GM19395 (cell line): ENCODE data around the gene IFT122.

ENCODE experiments used
- ATAC-seq: cut with Tn5 transposase; IDR thresholded peaks from one replicate; pipeline ENCODE4 v1.9.1; 2021; ENCODE audit warnings: mild to moderate bottlenecking, moderate library complexity; ENCODE audit not compliant: unreplicated experiment

Gene IFT122

DNA sequence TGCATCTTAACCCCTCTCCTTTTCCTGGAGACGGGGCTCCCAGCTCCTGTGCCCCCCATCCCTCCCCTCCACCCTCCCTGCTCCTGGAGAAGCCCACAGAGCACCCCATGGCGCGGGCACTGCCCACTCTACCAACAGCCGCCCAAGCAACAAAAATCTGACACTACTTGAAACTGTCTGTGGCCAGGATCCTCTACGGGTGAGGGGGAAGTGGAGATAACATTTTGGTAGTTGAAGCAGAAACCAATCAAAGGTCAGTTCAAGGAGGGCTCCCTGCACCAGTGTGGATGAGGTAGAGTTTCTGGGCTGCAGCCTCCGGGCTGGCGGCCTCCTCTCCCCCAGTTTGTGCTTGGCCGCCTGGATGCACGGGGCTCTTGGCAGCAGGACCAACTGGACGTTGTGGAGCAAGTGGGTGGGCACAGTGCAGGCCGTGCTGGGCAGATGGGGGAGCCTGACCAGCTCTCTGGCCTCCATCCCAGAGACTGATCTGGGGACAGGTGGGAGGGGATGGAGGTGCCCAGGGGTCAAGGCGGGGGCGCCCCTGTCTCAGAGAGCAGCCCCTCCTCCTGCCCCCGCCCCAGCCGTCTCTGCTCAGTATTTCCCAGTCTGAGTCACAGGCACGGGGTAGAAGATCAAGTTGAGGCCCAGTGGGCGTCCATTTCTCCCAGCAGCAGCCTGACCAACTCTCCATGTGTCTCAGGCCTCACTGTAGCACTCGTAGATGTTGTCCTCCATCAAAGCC, 115.8 kb downstream of the IFT122 start:
- no peak for ATAC-seq

DNA sequence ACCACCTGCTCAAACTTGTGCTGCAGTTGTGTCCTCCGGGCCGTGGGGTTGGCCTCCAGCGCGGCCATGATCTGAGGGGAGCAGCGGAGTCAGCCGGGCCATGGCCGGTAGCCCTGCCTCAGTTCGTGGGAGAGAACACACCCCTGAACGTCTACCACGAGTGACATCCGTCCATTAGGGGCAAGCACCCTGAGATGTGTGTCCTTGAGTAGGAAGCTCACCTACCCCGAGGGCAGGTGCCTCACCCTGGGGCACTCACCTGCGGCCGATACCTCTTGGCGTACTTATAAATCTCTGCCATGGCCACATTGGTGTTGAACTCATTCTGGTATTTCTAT, 116.3 kb downstream of the IFT122 start:
- no peak for ATAC-seq

GRCh38 chr3:129556890-129557547, 117.0 kb downstream of the IFT122 start:
- ATAC-seq, result no peak

- no peak for ATAC-seq
These were observed 117.5 kb downstream of the IFT122 start for GRCh38 chr3:129557548-129557894.

GRCh38 chr3:129558081-129558771, 118.2 kb downstream of the IFT122 start:
- no peak for ATAC-seq

GRCh38 chr3:129558772-129559564, 118.9 kb downstream of the IFT122 start:
- no peak for ATAC-seq

DNA sequence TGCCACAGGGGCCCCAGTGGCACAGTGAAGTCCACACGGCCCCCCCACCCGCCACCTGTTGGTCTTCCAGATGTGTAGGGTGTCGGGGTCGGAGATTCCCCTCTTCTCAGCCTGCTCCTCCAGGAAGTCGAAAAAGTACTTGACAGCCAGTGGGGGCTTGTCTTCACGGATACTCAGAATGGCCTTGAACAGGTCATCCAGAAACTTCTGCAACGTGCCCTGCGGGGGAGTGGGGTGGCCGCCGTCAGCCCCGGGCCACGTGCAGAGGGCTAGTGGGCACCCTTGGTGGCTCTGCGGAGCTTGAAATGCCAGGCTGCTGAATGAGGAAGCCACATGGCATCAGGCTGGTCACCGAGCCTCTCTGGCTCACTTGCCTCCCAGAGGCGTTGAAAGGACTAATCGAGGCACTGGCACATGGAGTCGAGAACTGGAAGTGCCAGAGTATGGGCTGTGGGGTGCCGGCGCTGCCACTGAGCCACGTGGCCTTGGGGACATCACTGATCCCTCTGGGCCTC, 119.6 kb downstream of the IFT122 start:
- no peak for ATAC-seq

DNA sequence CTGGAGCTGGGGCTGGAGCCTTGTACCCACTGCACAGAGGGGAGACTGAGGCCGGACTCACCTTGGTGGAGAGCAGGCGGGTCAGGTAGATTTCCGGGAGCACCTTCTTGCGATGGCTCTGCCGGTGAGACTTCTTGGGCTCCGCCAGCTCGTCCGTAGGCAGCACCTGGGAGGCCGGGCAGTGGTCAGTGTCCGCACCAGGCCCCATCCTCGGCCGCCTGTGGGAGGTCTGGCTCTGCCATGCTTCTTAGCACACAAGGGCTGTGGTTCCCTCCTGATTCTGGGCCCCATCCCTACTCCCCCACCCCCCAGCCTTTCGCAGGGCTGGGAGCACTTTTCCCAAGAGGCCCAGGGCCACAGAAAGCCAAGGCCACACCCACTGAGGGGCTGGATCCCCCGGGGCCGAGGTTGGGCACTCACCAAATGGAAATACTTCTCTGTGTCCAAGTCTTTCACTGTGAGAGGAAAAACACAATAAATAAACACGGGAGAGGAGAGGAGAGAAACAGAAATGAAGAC, 120.3 kb downstream of the IFT122 start:
- no peak for ATAC-seq

GRCh38 chr3:129560911-129561594, 121.0 kb downstream of the IFT122 start:
- ATAC-seq, result no peak

DNA sequence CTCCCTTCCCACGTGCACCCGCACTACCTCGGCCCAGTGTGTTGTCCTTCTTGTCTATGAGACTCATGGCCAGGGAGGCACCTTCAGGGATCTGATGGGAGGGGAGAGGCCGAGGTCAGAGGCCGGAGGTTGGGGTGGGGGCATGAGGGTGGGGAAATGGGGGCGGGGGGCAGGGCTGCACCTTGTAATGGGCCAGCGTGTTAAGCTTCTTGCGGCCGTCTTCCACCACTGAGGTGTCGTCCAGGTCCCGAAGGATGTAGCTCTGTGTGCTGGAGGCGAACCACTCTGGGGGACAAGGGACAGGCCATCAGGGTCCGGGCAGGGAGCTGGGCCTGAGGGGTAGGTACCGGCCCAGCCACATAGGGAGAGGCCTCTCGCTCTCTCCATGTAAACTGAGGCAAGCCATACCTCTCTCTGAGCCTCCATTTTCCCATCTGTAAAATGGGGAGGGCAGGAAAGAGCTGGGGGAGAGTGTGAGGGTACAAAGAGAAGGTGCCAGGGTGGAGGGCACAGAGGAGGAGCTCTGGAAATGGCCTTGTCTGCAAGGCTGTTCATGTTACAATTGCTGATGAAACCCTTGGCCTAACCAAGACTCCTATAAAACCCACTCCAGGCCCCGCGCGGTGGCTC, 121.7 kb downstream of the IFT122 start:
- ATAC-seq, result no peak

GRCh38 chr3:129562803-129563202, 122.8 kb downstream of the IFT122 start:
- no peak for ATAC-seq

- ATAC-seq, result no peak
These were observed 123.3 kb downstream of the IFT122 start for GRCh38 chr3:129563332-129563731.

GRCh38 chr3:129563850-129564535, 124.0 kb downstream of the IFT122 start:
- no peak for ATAC-seq

GRCh38 chr3:129564981-129565644, 125.1 kb downstream of the IFT122 start:
- no peak for ATAC-seq

- ATAC-seq, result no peak
These were observed 125.9 kb downstream of the IFT122 start for GRCh38 chr3:129565902-129566301.

DNA sequence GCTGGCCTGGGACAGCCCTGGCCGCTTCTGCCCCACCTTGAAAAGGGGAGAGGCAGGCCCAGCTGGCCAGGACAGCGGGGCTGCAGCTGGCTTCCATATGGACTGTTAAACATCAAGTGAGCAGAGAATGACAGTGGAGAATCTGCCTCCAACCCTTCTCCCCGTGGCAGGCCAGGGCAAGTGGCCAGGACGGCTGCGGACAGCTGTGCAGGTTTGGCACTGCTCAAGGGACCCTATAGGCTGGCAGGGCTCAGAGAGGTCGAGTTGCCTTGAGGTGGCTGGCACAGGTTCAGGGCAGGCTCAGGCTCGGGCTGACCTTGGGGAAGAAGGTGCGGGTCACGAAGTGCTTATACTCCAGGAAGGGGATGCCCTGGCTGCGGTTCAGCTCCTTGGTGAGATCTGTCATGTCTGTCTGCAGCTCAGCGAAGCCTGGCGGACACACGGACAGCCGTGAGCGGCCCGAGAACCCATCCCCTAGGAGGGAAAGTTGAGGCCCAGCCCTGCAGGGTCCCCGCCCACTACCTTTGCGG, 127.2 kb downstream of the IFT122 start:
- ATAC-seq, result no peak

DNA sequence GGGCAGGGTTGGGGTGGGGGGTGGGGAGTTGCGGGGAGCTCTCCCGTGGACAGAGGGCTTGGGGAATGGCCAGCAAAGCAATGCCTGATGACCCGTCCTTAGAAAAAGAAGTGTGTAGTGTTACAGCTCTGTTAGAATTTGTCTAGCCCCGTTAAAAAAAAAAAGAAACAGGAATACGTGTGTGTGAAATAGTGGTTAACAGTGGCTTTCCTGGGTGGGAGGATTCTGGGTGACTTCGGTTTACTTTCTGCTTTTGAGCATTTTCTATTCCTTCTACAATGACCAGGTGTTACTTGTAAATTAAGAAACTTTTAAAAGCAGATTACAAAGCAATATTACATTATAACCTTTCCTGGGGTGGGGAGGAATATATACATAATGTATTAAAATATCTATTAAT, 127.9 kb downstream of the IFT122 start:
- no peak for ATAC-seq

DNA sequence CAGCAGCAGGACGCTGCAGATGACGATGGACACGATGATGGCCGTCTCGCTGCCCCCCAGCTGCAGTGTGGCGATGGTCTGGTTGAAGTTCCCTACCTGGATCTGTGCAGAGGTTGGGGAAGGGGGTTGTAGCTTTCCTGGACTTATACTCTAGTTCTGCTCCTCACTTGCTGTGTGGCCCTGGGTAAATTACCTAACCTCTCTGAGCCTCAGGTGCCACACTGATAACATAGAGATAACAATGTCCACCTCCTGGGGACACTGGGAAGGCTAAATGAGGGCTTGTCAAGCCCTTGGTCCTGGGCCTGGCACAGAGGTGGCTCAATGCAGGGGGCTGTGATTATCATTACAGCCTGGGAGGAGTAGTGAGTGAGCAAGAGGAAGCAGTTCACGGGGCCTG, 129.8 kb downstream of the IFT122 start:
- no peak for ATAC-seq
